GM23248 (cell line): ENCODE measurements around the gene KIF18B. TPM values are rescaled to one million over a fixed set of nuclear protein-coding genes. Genes with fewer than 3 reads are reported as not detected.

Source experiments
- DNase-seq: peaks from one replicate; pipeline ENCODE4 v3.0.0-alpha.2; 2015
- H2AFZ ChIP-seq: fragments of 200-600 bp; sonication (generic); 2 replicates; pipeline ENCODE4 v1.6.1; 2016; ENCODE audit warnings: antibody characterized with exemption
- H3F3A ChIP-seq: fragments of 200-600 bp; sonication (generic); 2 replicates; pipeline ENCODE4 v1.6.1; 2016; ENCODE audit warnings: mild to moderate bottlenecking, antibody characterized with exemption, mixed run types; ENCODE audit not compliant: insufficient read depth
- H3K27ac ChIP-seq: fragments of 200-600 bp; sonication (generic); 2 replicates; pipeline ENCODE4 v1.5.1; 2016; ENCODE audit warnings: mild to moderate bottlenecking
- H3K27me3 ChIP-seq: fragments of 200-600 bp; sonication (generic); replicated peaks from 2 replicates; pipeline ENCODE4 v1.6.1; 2016; ENCODE audit warnings: mild to moderate bottlenecking; ENCODE audit not compliant: insufficient read depth
- H3K36me3 ChIP-seq: fragments of 200-600 bp; sonication (generic); 2 replicates; pipeline ENCODE4 v1.6.1; 2016; ENCODE audit warnings: low read depth, mild to moderate bottlenecking
- H3K4me1 ChIP-seq: fragments of 200-600 bp; sonication (generic); 2 replicates; pipeline ENCODE4 v1.6.1; 2016; ENCODE audit warnings: mild to moderate bottlenecking; ENCODE audit not compliant: insufficient read depth
- H3K4me2 ChIP-seq: fragments of 200-600 bp; sonication (generic); one replicate; pipeline ENCODE4 v1.6.1; 2016; ENCODE audit warnings: mild to moderate bottlenecking; ENCODE audit not compliant: unreplicated experiment
- H3K4me3 ChIP-seq: fragments of 200-600 bp; sonication (generic); 2 replicates; pipeline ENCODE4 v1.5.1; 2016; ENCODE audit warnings: mild to moderate bottlenecking
- H3K79me2 ChIP-seq: fragments of 200-600 bp; sonication (generic); 2 replicates; pipeline ENCODE4 v1.6.1; 2016; ENCODE audit warnings: mild to moderate bottlenecking; ENCODE audit not compliant: insufficient read depth
- H3K9ac ChIP-seq: fragments of 200-600 bp; sonication (generic); 2 replicates; pipeline ENCODE4 v1.6.1; 2016; ENCODE audit warnings: mild to moderate bottlenecking
- H3K9me2 ChIP-seq: fragments of 200-600 bp; sonication (generic); 2 replicates; pipeline ENCODE4 v1.6.1; 2016; ENCODE audit warnings: mixed run types, mild to moderate bottlenecking, moderate library complexity; ENCODE audit not compliant: insufficient read depth
- H3K9me3 ChIP-seq: fragments of 200-600 bp; sonication (generic); one replicate; pipeline ENCODE4 v1.6.1; 2017; ENCODE audit warnings: low read depth
- H4K20me1 ChIP-seq: fragments of 200-600 bp; sonication (generic); 2 replicates; pipeline ENCODE4 v1.6.0; 2016; ENCODE audit not compliant: insufficient read depth
- EZH2 ChIP-seq: fragments of 200-600 bp; sonication (generic); IDR thresholded peaks from 2 replicates; pipeline ENCODE4 v1.6.1; 2018; ENCODE audit warnings: antibody characterized with exemption, mild to moderate bottlenecking; ENCODE audit not compliant: insufficient read depth, poor library complexity, severe bottlenecking
- EZH2phosphoT487 ChIP-seq: fragments of 200-600 bp; sonication (generic); IDR thresholded peaks from 2 replicates; pipeline ENCODE4 v1.6.1; 2018; ENCODE audit warnings: antibody characterized with exemption, moderate library complexity, mild to moderate bottlenecking, low read depth; ENCODE audit not compliant: insufficient read depth
- WGBS, 2 experiments: methylation state at CpG; one replicate each; pipeline ENCODE4 v1.1.6; 2015 to 2017; ENCODE audit warnings: low lambda C conversion rate in 2 of 2, low coverage in 1 of 2; ENCODE audit errors: missing lambda C conversion rate in 2 of 2; 5-methylcytosine and 5-hydroxymethylcytosine counted together
- in situ Hi-C: fragments of 300-500 bp; cut with MboI; formaldehyde crosslinking; loops from 2 replicates; pipeline ENCODE4 v1.15.0; 2020
- polyA plus RNA-seq: library from polyadenylated mRNA; unstranded; fragments of >200 nt; fragmentation: Nextera tagmentation; extraction: Ambion mirVana; gene quantifications from 2 replicates; pipeline ENCODE4 v1.2.1, GENCODE V29; 2016
- total RNA-seq: library from RNA; depleted of rRNA; stranded (reverse); fragments of >200 nt; shearing (Covaris generic); gene quantifications from 2 replicates; pipeline ENCODE4 v1.2.3, GENCODE V29; 2014

Gene KIF18B
- total and polyA plus RNA-seq, 2 experiments from 2014 or later = 2.1 to 4.5 TPM

GRCh38 chr17:44906763-44907728, 40.5 kb downstream of the KIF18B start:
- Histone ChIP-seq H2AFZ (no peak overlapping the region), H4K20me1 (no peaks in the 10 kb centered on the region), H3K9me2 (no peaks in the 10 kb centered on the region), H3K27ac (no peak overlapping the region), H3K79me2 (no peaks in the 10 kb centered on the region), H3K27me3 (no peaks in the 10 kb centered on the region), H3F3A (peaks cover 5% of the 10 kb centered on the region; the same call in 1 of the 2 replicates), H3K4me1 (peaks cover 29% of the 10 kb centered on the region), H3K4me3 (no peak overlapping the region), H3K9me3 (no peaks in the 10 kb centered on the region), H3K36me3 (no peaks in the 10 kb centered on the region), H3K9ac (no peak overlapping the region), H3K4me2 (peak overlapping the region; percentile 65)
- TF ChIP-seq EZH2 (no peak), EZH2phosphoT487 (no peak)
- WGBS, 2 experiments = 82 to 84% methylated on average over 18 of the region's 18 CpGs
- in situ Hi-C loops = no loop called here
- no peak for DNase-seq

- H3K9me2 ChIP-seq = no peaks in the 10 kb centered on the region
- peak overlapping the region; percentile 65 for H3K9ac ChIP-seq
- H3K4me2 ChIP-seq = peak overlapping the region; percentile 65
- peaks cover 9% of the 10 kb centered on the region for H3F3A ChIP-seq
- H3K9me3 ChIP-seq = no peaks in the 10 kb centered on the region
- no peak for TF ChIP-seq EZH2
- TF ChIP-seq EZH2phosphoT487 = no peak
- H3K4me3 ChIP-seq = no peak overlapping the region
- no peaks in the 10 kb centered on the region for H3K36me3 ChIP-seq
- peaks cover 37% of the 10 kb centered on the region for H3K4me1 ChIP-seq
- no peaks in the 10 kb centered on the region for H3K27me3 ChIP-seq
- peak; percentile 92 for DNase-seq
- no peaks in the 10 kb centered on the region for H4K20me1 ChIP-seq
- in situ Hi-C loops = no loop called here
- no peaks in the 10 kb centered on the region for H3K79me2 ChIP-seq
- WGBS, 2 experiments = 51 to 55% methylated on average over 10 of the region's 10 CpGs
- peak overlapping the region; percentile 69 for H3K27ac ChIP-seq
- H2AFZ ChIP-seq = peak overlapping the region; percentile 48
Observed at GRCh38 chr17:44906010-44906646, 41.4 kb downstream of the KIF18B start.

- in situ Hi-C loops = no loop called here
- 80 to 82% methylated on average over 9 of the region's 9 CpGs for WGBS, 2 experiments
- Histone ChIP-seq H3K4me2 (peak overlapping the region; percentile 65), H3K4me1 (peaks cover 45% of the 10 kb centered on the region), H3K9me3 (no peaks in the 10 kb centered on the region), H3K36me3 (no peaks in the 10 kb centered on the region), H3K27ac (peak overlapping the region; percentile 69), H3K9ac (peak overlapping the region; percentile 65), H3K79me2 (no peaks in the 10 kb centered on the region), H3F3A (peaks cover 17% of the 10 kb centered on the region), H3K4me3 (no peak overlapping the region), H3K27me3 (no peaks in the 10 kb centered on the region), H2AFZ (peak overlapping the region; percentile 48), H3K9me2 (no peaks in the 10 kb centered on the region), H4K20me1 (no peaks in the 10 kb centered on the region)
- TF ChIP-seq EZH2 (no peak), EZH2phosphoT487 (no peak)
- peak; percentile 19 for DNase-seq
Observed at GRCh38 chr17:44905006-44906000, 42.3 kb downstream of the KIF18B start.
